GM12891 (cell line): ENCODE data around the gene EEFSEC.

ENCODE experiments used
- POLR2A ChIP-seq: IDR thresholded peaks from 2 replicates; pipeline ENCODE4 v1.6.1; 2011; ENCODE audit warnings: low read depth, low read length, control low read depth
- TAF1 ChIP-seq: IDR thresholded peaks from 2 replicates; pipeline ENCODE4 v1.6.1; 2011; ENCODE audit warnings: low read depth, low read length, control low read depth

DNA sequence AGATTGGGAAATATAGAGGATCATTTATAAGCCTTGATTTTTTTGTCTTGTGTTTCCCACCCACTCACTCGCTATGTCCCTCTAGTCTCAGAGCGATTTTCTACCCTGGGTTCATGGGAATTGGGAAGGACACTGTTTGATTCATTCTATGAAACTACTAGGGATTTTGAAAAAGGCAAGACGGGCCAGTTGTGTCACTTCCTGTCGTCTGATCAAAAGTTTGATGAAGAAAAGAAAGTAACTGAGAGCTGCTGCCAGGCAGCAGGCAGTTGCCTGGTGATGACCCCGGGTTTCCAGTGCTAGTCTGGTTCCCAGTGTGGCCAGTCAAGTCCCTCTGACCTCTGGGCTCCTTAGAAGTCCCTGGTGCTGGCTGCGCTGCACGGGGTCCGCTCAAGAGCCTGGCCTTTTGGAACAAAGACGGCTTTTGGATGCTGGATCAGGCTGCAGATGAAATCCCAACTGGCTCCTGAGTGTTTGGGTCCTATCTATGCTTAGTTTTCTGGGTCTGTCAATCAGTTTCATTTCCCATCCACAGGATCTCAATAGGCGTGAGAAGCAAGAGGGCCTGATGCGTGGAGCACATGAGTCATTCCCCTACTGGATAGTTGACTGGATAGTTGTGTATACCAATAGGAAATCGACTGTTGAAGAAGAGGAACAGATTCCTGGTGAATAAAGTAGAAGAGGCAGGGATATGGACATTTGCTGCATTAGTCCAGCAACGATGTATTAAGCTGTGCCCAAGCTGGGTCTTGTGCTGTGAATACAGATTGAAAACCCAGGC, 89.7 kb downstream of the EEFSEC start:
- no peak for TF ChIP-seq POLR2A
- TF ChIP-seq TAF1 = no peak
